PC-9 (cell line): ENCODE measurements around the gene ENKD1. TPM values are rescaled to one million over a fixed set of nuclear protein-coding genes. Genes with fewer than 3 reads are reported as not detected.

Experiments used
- BruUV-seq: library from RNA; stranded (reverse); fragments of 400-500 nt; replicated peaks from 2 replicates; lab custom pipeline; 2021; lab: Mats Ljungman, UMichigan
- CTCF ChIA-PET: fragments of 300-600 bp; sonication (Branson Sonifier 250); formaldehyde crosslinking; loops from one replicate; lab custom pipeline; 2022; ENCODE audit warnings: antibody characterized with exemption; lab: Charles Lee
- POLR2A ChIA-PET: fragments of 300-600 bp; sonication (Branson Sonifier 250); formaldehyde crosslinking; loops from one replicate; lab custom pipeline; 2022; ENCODE audit warnings: antibody characterized with exemption; ENCODE audit not compliant: unreplicated experiment; lab: Charles Lee
- DNase-seq, 2 experiments: peaks; one replicate each; pipeline versions ENCODE4 v3.0.0 to v3.0.0-alpha.2; 2015 to 2022; ENCODE audit warnings: mixed read lengths in 1 of 2
- H2AFZ ChIP-seq: fragments of 200-600 bp; sonication (generic); 2 replicates; pipeline ENCODE4 v1.8.1; 2017; ENCODE audit warnings: antibody characterized with exemption
- H3F3A ChIP-seq: fragments of 200-600 bp; sonication (generic); 2 replicates; pipeline ENCODE4 v1.8.1; 2017; ENCODE audit warnings: antibody characterized with exemption, mild to moderate bottlenecking, low read depth; ENCODE audit not compliant: insufficient read depth
- H3K27ac ChIP-seq: fragments of 200-600 bp; sonication (generic); 2 replicates; pipeline ENCODE4 v1.6.1; 2016; ENCODE audit warnings: mixed run types
- H3K27me3 ChIP-seq: fragments of 200-600 bp; sonication (generic); 2 replicates; pipeline ENCODE4 v1.6.1; 2016; ENCODE audit warnings: low read depth, mixed run types; ENCODE audit not compliant: insufficient read depth
- H3K36me3 ChIP-seq: fragments of 200-600 bp; sonication (generic); 2 replicates; pipeline ENCODE4 v1.6.1; 2016; ENCODE audit warnings: low read depth, mixed run types
- H3K4me1 ChIP-seq: fragments of 200-600 bp; sonication (generic); replicated peaks from 2 replicates; pipeline ENCODE4 v1.6.1; 2016; ENCODE audit warnings: mixed run types; ENCODE audit not compliant: insufficient read depth
- H3K4me2 ChIP-seq: fragments of 200-600 bp; sonication (generic); 2 replicates; pipeline ENCODE4 v1.6.1; 2017; ENCODE audit warnings: mixed run types
- H3K4me3 ChIP-seq: fragments of 200-600 bp; sonication (generic); 2 replicates; pipeline ENCODE4 v1.6.1; 2016; ENCODE audit warnings: mixed run types
- H3K79me2 ChIP-seq: fragments of 200-600 bp; sonication (generic); 2 replicates; pipeline ENCODE4 v1.6.1; 2017; ENCODE audit warnings: low read depth, mixed run types
- H3K9me2 ChIP-seq: fragments of 200-600 bp; sonication (generic); 2 replicates; pipeline ENCODE4 v1.8.1; 2017; ENCODE audit warnings: mild to moderate bottlenecking; ENCODE audit not compliant: insufficient read depth
- H3K9me3 ChIP-seq: fragments of 200-600 bp; sonication (generic); 2 replicates; pipeline ENCODE4 v1.8.1; 2016; ENCODE audit warnings: low read depth; ENCODE audit not compliant: insufficient read depth
- H4K20me1 ChIP-seq: fragments of 200-600 bp; sonication (generic); 2 replicates; pipeline ENCODE4 v1.8.1; 2017; ENCODE audit not compliant: insufficient read depth
- CTCF ChIP-seq: fragments of 200-600 bp; sonication (generic); conservative IDR thresholded peaks from 2 replicates; pipeline ENCODE4 v1.6.1; 2017; ENCODE audit warnings: mixed run types, antibody characterized with exemption, mild to moderate bottlenecking, moderate library complexity
- EZH2 ChIP-seq: fragments of 200-600 bp; sonication (generic); IDR thresholded peaks from 2 replicates; pipeline ENCODE4 v1.8.0; 2017; ENCODE audit warnings: antibody characterized with exemption, low read depth
- intact Hi-C: fragments of 100-400 bp; cut with micrococcal nuclease; formaldehyde crosslinking; loops from one replicate; pipeline ENCODE4 v1.10.0; 2022; ENCODE audit not compliant: unreplicated experiment
- total RNA-seq: library from RNA; stranded (reverse); gene quantifications from 2 replicates; pipeline ENCODE4 v1.2.3, GENCODE V29; 2021

Gene ENKD1
- total RNA-seq, 1 experiment from 2014 or later = 20.8 TPM

DNA sequence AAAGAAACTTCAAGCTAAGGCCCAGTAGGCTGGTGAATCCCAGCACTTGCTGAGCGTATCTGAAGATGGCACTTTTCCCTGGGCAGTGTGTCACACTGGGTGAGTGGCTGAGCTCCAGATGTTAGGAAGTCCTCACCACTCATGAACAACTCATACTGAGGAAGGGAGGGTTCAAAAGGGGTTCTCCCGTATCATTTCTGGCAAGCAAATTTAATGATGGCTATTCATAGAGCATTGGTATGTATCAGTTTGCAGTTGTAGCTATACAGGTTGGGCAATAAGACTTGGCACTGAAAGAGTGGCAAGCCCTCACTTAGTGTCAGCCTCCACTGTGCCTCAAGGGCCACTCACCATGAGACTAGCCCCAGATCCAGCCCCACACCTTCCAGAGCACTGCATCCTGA lies 41.8 kb upstream of the ENKD1 start:
- H3K27ac ChIP-seq = no peak overlapping the region
- intact Hi-C loops = no loop called here
- CTCF ChIA-PET = no interaction called here
- H3F3A ChIP-seq = 0 out of 2 replicates have a peak, but pooled peaks cover 8% of the 10 kb centered on the region
- POLR2A ChIA-PET = no interaction called here
- TF ChIP-seq EZH2 = no peak
- TF ChIP-seq CTCF = no peak
- H3K9me2 ChIP-seq = no peaks in the 10 kb centered on the region
- H3K4me2 ChIP-seq = no peak overlapping the region
- BruUV-seq = no TSS peak
- H3K4me1 ChIP-seq = no peaks in the 10 kb centered on the region
- H3K36me3 ChIP-seq = no peaks in the 10 kb centered on the region
- H3K79me2 ChIP-seq = peaks cover 30% of the 10 kb centered on the region
- H3K9me3 ChIP-seq = no peaks in the 10 kb centered on the region
- H2AFZ ChIP-seq = no peak overlapping the region
- H3K27me3 ChIP-seq = no peaks in the 10 kb centered on the region
- 0 out of 2 replicates have a peak, but pooled peaks cover 6% of the 10 kb centered on the region for H4K20me1 ChIP-seq
- DNase-seq = no peak
- no peak overlapping the region for H3K4me3 ChIP-seq

DNA sequence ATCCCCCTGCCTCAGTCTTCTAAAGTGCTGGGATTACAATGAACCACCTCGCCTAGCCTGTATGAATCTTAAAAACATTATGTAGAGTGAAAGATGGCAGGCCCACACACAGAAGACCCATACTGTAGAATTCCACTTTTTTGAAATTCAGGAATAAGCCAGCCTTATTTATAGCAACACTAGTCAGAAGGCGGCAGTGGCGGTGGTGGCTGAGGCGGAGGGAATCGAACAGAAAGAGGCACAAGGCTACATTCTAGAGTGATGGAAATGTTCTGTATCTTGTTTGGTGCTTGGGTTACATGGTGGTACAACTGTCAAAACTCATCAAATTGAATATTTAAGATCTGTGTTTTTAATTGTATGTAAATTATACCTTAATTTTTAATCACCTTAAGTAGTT lies 41.2 kb upstream of the ENKD1 start:
- BruUV-seq = no TSS peak
- no peaks in the 10 kb centered on the region for H3K36me3 ChIP-seq
- TF ChIP-seq EZH2 (no peak), CTCF (no peak)
- no peak overlapping the region for H3K4me2 ChIP-seq
- H3K9me2 ChIP-seq = no peaks in the 10 kb centered on the region
- intact Hi-C loops = no loop called here
- H3F3A ChIP-seq = 0 out of 2 replicates have a peak, but pooled peaks cover 8% of the 10 kb centered on the region
- H4K20me1 ChIP-seq = 0 out of 2 replicates have a peak, but pooled peaks cover 6% of the 10 kb centered on the region
- H3K27me3 ChIP-seq = no peaks in the 10 kb centered on the region
- DNase-seq = no peak
- H3K9me3 ChIP-seq = no peaks in the 10 kb centered on the region
- no peaks in the 10 kb centered on the region for H3K4me1 ChIP-seq
- CTCF ChIA-PET = no interaction called here
- H3K79me2 ChIP-seq = peaks cover 27% of the 10 kb centered on the region
- POLR2A ChIA-PET = no interaction called here
- H2AFZ ChIP-seq = no peak overlapping the region
- no peak overlapping the region for H3K27ac ChIP-seq
- no peak overlapping the region for H3K4me3 ChIP-seq

DNA sequence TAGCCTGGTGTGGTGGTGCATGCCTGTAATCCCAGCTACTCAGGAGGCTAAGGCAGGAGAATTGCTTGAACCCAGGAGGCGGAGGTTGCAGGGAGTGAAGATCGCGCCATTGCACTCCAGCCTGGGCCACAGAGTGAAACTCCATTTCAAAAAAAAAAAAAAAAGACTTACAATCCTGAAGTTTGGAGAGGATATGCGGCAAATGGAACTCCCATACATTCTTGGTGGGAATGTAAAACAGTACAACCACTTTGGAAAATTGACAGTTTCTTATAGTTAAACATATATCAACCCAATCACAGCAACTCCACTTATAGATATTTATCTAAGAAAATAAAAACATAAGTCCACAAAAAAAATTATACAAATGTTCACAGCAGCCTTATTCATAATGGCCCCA lies 40.7 kb upstream of the ENKD1 start:
- Histone ChIP-seq H3F3A (0 out of 2 replicates have a peak, but pooled peaks cover 8% of the 10 kb centered on the region), H3K27me3 (no peaks in the 10 kb centered on the region), H3K36me3 (no peaks in the 10 kb centered on the region), H3K4me1 (no peaks in the 10 kb centered on the region), H3K9me2 (no peaks in the 10 kb centered on the region), H4K20me1 (0 out of 2 replicates have a peak, but pooled peaks cover 6% of the 10 kb centered on the region), H3K79me2 (peaks cover 29% of the 10 kb centered on the region), H3K4me3 (no peak overlapping the region), H2AFZ (no peak overlapping the region), H3K9me3 (no peaks in the 10 kb centered on the region), H3K27ac (no peak overlapping the region), H3K4me2 (no peak overlapping the region)
- no peak for TF ChIP-seq CTCF
- TF ChIP-seq EZH2 = no peak
- BruUV-seq = no TSS peak
- POLR2A ChIA-PET = no interaction called here
- CTCF ChIA-PET = no interaction called here
- no peak for DNase-seq
- intact Hi-C loops = no loop called here
